GM21367 (cell line): ENCODE results near the gene DUSP5.

Source experiments
- ATAC-seq: cut with Tn5 transposase; IDR thresholded peaks from one replicate; pipeline ENCODE4 v1.9.1; 2021; ENCODE audit not compliant: unreplicated experiment

Gene DUSP5

GRCh38 chr10:110479710-110480109 lies 18.0 kb upstream of the DUSP5 start:
- no peak for ATAC-seq

- ATAC-seq, result no peak
These were observed 17.3 kb upstream of the DUSP5 start for GRCh38 chr10:110480387-110480786.

- no peak for ATAC-seq
These were observed 15.8 kb upstream of the DUSP5 start for GRCh38 chr10:110481919-110482318.

- no peak for ATAC-seq
These were observed 14.1 kb upstream of the DUSP5 start for GRCh38 chr10:110483633-110484032.

GRCh38 chr10:110485541-110485940 lies 12.2 kb upstream of the DUSP5 start:
- ATAC-seq, result no peak

GRCh38 chr10:110486680-110487410 lies 10.9 kb upstream of the DUSP5 start:
- no peak for ATAC-seq

GRCh38 chr10:110487411-110488331 lies 10.0 kb upstream of the DUSP5 start:
- no peak for ATAC-seq

GRCh38 chr10:110488332-110488681 lies 9.4 kb upstream of the DUSP5 start:
- no peak for ATAC-seq

GRCh38 chr10:110488940-110489339 lies 8.8 kb upstream of the DUSP5 start:
- ATAC-seq, result no peak

GRCh38 chr10:110490640-110491039 lies 7.1 kb upstream of the DUSP5 start:
- no peak for ATAC-seq

GRCh38 chr10:110491346-110491745 lies 6.4 kb upstream of the DUSP5 start:
- no peak for ATAC-seq

GRCh38 chr10:110492069-110492822 lies 5.5 kb upstream of the DUSP5 start:
- no peak for ATAC-seq

- ATAC-seq, result no peak
These were observed 3.8 kb upstream of the DUSP5 start for GRCh38 chr10:110493832-110494426.

GRCh38 chr10:110494532-110494931 lies 3.2 kb upstream of the DUSP5 start:
- no peak for ATAC-seq

- no peak for ATAC-seq
These were observed 1.8 kb upstream of the DUSP5 start for GRCh38 chr10:110495731-110496552.

- ATAC-seq, result no peak
These were observed 912 bp upstream of the DUSP5 start for GRCh38 chr10:110496553-110497437.

GRCh38 chr10:110498087-110498981 lies 627 bp downstream of the DUSP5 start:
- peak; percentile 9 for ATAC-seq
